Lung (tissue), 12 donors: ENCODE results near the gene DEPDC5. TPM values are rescaled to one million over a fixed set of nuclear protein-coding genes. Genes with fewer than 3 reads are reported as not detected.
A peak's percentile ranks its signal among the peaks of the same experiment; 100 is the strongest.

ENCODE experiments used
- ATAC-seq: fragments of 200-7000 bp; cut with Tn5 transposase; one replicate; pipeline ENCODE4 v1.9.1; 2020; ENCODE audit warnings: moderate number of reproducible peaks; ENCODE audit not compliant: insufficient read depth, low FRiP score
- DNase-seq, 3 donors: peaks; one replicate each; pipeline ENCODE4 v3.0.0-alpha.2; 2013 to 2017
- H3K27ac ChIP-seq, 2 donors: one replicate each; pipeline ENCODE4 v1.5.1; 2013; ENCODE audit warnings: mild to moderate bottlenecking in 2 of 2, moderate library complexity in 2 of 2, control low read depth in 1 of 2, inconsistent platforms in 1 of 2, low read depth in 1 of 2, low read length in 1 of 2
- H3K27me3 ChIP-seq, 3 donors: one replicate each; pipeline ENCODE4 v1.5.1; 2013; ENCODE audit warnings: low read length in 2 of 3; ENCODE audit not compliant: control insufficient read depth in 3 of 3, insufficient read depth in 3 of 3
- H3K36me3 ChIP-seq, 4 donors: one replicate each; pipeline ENCODE4 v1.5.1; 2013; ENCODE audit warnings: low read length in 4 of 4, mild to moderate bottlenecking in 1 of 4, moderate library complexity in 1 of 4; ENCODE audit not compliant: control insufficient read depth in 4 of 4, insufficient read depth in 4 of 4
- H3K4me1 ChIP-seq, 5 donors: one replicate each; pipeline ENCODE4 v1.5.1; 2013; ENCODE audit warnings: low read length in 5 of 5, mild to moderate bottlenecking in 2 of 5, moderate library complexity in 1 of 5; ENCODE audit not compliant: control insufficient read depth in 5 of 5, insufficient read depth in 5 of 5
- H3K4me3 ChIP-seq: one replicate; pipeline ENCODE4 v1.5.1; 2013; ENCODE audit warnings: mild to moderate bottlenecking, control low read depth, moderate library complexity
- H3K9ac ChIP-seq, 2 donors: one replicate each; pipeline ENCODE4 v1.5.1; 2013; ENCODE audit warnings: low read length in 2 of 2, control low read depth in 1 of 2; ENCODE audit not compliant: insufficient read depth in 1 of 2
- H3K9me3 ChIP-seq, 4 donors: one replicate each; pipeline ENCODE4 v1.5.1; 2013; ENCODE audit warnings: low read length in 3 of 4, mild to moderate bottlenecking in 1 of 4, moderate library complexity in 1 of 4; ENCODE audit not compliant: control insufficient read depth in 4 of 4, insufficient read depth in 3 of 4
- WGBS, 2 donors: extraction: QIAGEN DNeasy Blood & Tissue Kit; methylation state at CpG; one replicate each; pipeline ENCODE4 v1.1.7; 2013; 5-methylcytosine and 5-hydroxymethylcytosine counted together
- polyA plus RNA-seq, 2 donors: library from polyadenylated mRNA; stranded (reverse); fragments of 200-250 nt; gene quantifications; one replicate each; pipeline ENCODE4 v1.2.1, GENCODE V29; 2013
- total RNA-seq, 2 donors: library from RNA; depleted of rRNA in 1 of 2; stranded (reverse); fragments of >200 nt in 1 of 2; gene quantifications; one replicate each; pipeline ENCODE4 v1.2.1, GENCODE V29; 2014 to 2021
- TF ChIP-seq, protein P1 (sequence below): IDR thresholded peaks from 2 replicates; pipeline ENCODE4 v1.5.1; 2012; ENCODE audit warnings: mild to moderate bottlenecking; ENCODE audit errors: control extremely low read depth, extremely low read depth
- donor health status: control.
- donor health status: control.
- donor health status: Bipolar disorder and iron deficiency.
- donor health status: healthy.
- donor health status: DM: yes; HTN: yes; CAD: no.

Gene DEPDC5
- total and polyA plus RNA-seq, 4 donors: 6.6 to 29.0 (median 16.3) TPM

DNA sequence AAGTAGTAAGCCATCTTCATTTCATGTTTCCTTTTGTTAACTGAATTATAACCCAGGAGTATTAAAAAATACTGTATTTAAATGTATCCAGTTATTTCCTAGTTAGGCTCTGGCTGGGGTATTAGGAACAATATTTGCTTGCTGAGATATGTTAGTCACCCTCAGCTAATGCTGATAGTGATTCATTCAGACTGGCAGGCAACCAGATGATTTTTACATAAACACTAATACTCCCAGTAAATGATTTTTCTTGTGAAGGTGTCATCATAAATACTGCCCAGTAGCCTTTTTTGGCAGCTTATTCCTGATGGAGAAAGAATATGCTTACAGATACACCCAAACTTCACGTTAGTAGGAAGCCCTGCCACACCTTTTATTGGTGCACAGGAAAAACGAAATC is 198.7 kb downstream of the DEPDC5 start:
- Histone ChIP-seq H3K27ac (peak overlapping the region in 1 of 2 donors; percentile 61), H3K9me3 (no peaks in the 10 kb centered on the region), H3K4me1 (peaks cover 0 to 39% (median 0%) of the 10 kb centered on the region in 5 donors), H3K36me3 (peaks cover 8 to 17% (median 11%) of the 10 kb centered on the region in 4 donors), H3K4me3 (no peak overlapping the region), H3K27me3 (no peaks in the 10 kb centered on the region), H3K9ac (no peak overlapping the region)
- TF ChIP-seq, protein P1, sequence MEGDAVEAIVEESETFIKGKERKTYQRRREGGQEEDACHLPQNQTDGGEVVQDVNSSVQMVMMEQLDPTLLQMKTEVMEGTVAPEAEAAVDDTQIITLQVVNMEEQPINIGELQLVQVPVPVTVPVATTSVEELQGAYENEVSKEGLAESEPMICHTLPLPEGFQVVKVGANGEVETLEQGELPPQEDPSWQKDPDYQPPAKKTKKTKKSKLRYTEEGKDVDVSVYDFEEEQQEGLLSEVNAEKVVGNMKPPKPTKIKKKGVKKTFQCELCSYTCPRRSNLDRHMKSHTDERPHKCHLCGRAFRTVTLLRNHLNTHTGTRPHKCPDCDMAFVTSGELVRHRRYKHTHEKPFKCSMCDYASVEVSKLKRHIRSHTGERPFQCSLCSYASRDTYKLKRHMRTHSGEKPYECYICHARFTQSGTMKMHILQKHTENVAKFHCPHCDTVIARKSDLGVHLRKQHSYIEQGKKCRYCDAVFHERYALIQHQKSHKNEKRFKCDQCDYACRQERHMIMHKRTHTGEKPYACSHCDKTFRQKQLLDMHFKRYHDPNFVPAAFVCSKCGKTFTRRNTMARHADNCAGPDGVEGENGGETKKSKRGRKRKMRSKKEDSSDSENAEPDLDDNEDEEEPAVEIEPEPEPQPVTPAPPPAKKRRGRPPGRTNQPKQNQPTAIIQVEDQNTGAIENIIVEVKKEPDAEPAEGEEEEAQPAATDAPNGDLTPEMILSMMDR: no peak
- ATAC-seq (peak; percentile 51), DNase-seq (no peak)
- 56 to 73% methylated on average over 2 of the region's 2 CpGs for WGBS, 2 donors

DNA sequence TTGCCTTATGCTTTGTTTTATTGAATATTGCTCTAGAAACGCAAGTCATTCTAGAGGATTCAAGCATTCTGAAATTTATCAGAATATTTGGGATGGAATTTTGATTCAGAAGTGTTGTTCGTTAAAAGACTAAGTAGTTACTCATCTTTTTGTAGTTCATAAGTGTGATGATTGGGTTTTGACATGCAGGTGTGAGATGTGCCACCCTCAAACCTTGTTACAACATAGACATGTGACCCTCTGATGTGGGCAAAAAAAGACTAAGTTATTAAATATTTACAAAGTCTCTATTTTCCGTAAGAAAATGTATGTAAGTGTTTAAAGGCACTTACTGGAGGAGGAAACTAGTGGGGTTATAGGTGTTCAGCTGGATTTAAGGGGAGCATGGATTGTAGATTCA is 199.4 kb downstream of the DEPDC5 start:
- Histone ChIP-seq H3K36me3 (peaks cover 8 to 22% (median 14%) of the 10 kb centered on the region in 4 donors), H3K9ac (no peak overlapping the region), H3K27ac (peak overlapping the region in 1 of 2 donors; percentile 61), H3K4me1 (peaks cover 0 to 39% (median 0%) of the 10 kb centered on the region in 5 donors), H3K9me3 (no peaks in the 10 kb centered on the region), H3K4me3 (no peak overlapping the region), H3K27me3 (no peaks in the 10 kb centered on the region)
- TF ChIP-seq, protein P1: no peak
- WGBS, 2 donors: 78 to 87% methylated on average over 3 of the region's 3 CpGs
- ATAC-seq: no peak
- DNase-seq: no peak

DNA sequence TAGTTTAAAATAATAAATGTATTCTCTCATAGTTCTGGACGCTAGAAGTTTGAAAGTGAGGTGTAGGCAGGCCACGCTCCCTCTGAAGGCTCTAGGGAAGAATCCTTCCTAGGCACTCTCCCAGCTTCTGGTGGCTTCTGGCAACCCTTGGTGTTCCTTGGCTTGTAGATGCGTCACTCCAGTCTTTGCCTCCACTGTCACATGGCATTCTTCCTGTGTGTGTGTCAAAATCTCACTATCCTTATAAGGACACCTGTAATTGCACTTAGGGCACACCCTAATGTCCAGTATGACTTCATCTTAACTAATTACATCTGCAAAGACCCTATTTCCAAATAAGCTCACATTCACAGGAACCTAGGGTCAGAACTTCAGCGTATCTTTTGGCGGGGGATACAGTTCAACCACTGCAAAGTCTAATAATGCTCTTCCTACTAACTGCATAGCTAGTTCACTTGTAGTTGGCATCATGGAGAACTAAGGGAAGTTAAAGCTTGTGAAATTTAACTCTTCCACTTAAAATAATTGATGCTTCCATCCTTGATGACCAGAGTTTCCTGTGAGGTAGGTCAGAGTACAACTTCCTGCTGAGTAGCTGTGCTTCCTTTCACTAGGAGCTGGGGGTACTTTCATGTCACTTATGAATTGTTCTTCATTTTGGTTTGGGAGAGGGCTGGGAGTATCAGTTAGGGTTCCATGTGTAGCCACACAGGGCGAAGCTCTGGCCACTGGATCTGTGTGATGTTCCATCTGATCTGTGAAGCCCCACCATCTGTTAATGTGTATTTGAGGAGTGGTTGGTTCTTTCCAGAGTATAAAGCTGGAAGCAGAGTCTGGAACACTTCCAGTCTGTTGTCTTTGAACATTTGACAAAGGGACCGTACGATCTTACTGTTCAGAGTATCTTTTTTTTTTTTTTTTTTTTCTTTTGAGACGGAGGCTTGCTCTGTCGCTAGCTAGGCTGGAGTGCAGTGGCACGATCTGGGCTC is 201.0 kb downstream of the DEPDC5 start:
- H3K27me3 ChIP-seq: no peaks in the 10 kb centered on the region
- peak overlapping the region; percentile 37 to 62 for H3K27ac ChIP-seq
- TF ChIP-seq, protein P1: no peak
- no peak overlapping the region for H3K9ac ChIP-seq
- H3K9me3 ChIP-seq: no peaks in the 10 kb centered on the region
- H3K4me1 ChIP-seq: peaks cover 0 to 39% (median 0%) of the 10 kb centered on the region in 5 donors
- no peak overlapping the region for H3K4me3 ChIP-seq
- ATAC-seq: no peak
- WGBS, 2 donors: 77 to 79% methylated on average over 11 of the region's 11 CpGs
- DNase-seq: peak in 2 of 3 donors; percentile 12 to 51
- peaks cover 8 to 18% (median 14%) of the 10 kb centered on the region in 4 donors for H3K36me3 ChIP-seq
